KOPT-K1 (cell line): ENCODE results near the gene TOR1AIP1.
"Not testable (repeated sequence)": the region's sequence is repeated elsewhere in the genome, so short reads cannot be mapped to it uniquely, and the experiment has no call there.

Experiments used
- H3K27ac ChIP-seq: fragments of 200-600 bp; sonication (generic); 2 replicates; pipeline ENCODE4 v1.5.1; 2016; ENCODE audit warnings: antibody characterized with exemption, mild to moderate bottlenecking, low read depth, low read length; ENCODE audit not compliant: poor library complexity, severe bottlenecking
- H3K36me3 ChIP-seq: fragments of 200-600 bp; sonication (generic); 2 replicates; pipeline ENCODE4 v1.5.1; 2017; ENCODE audit warnings: antibody characterized with exemption, mild to moderate bottlenecking, low read length, moderate library complexity; ENCODE audit not compliant: insufficient read depth
- H3K9me3 ChIP-seq: fragments of 200-600 bp; sonication (generic); 2 replicates; pipeline ENCODE4 v1.5.1; 2017; ENCODE audit warnings: antibody characterized with exemption, low read length, mild to moderate bottlenecking; ENCODE audit not compliant: insufficient read depth, poor library complexity, severe bottlenecking

The TOR1AIP1 gene

GRCh38 chr1:179950651-179951050, 68.6 kb downstream of the TOR1AIP1 start:
- no peaks in the 10 kb centered on the region for H3K36me3 ChIP-seq
- H3K9me3 ChIP-seq: no peaks in the 10 kb centered on the region
- H3K27ac ChIP-seq: no peak overlapping the region

GRCh38 chr1:179951383-179952144, 69.5 kb downstream of the TOR1AIP1 start:
- no peaks in the 10 kb centered on the region for H3K36me3 ChIP-seq
- H3K27ac ChIP-seq: no peak overlapping the region
- no peaks in the 10 kb centered on the region for H3K9me3 ChIP-seq

GRCh38 chr1:179952186-179952585, 70.1 kb downstream of the TOR1AIP1 start:
- Histone ChIP-seq H3K36me3 (no peaks in the 10 kb centered on the region), H3K9me3 (no peaks in the 10 kb centered on the region), H3K27ac (no peak overlapping the region)

GRCh38 chr1:179953974-179954492, 71.9 kb downstream of the TOR1AIP1 start:
- peak overlapping the region; percentile 83 for H3K27ac ChIP-seq
- H3K36me3 ChIP-seq: no peaks in the 10 kb centered on the region
- H3K9me3 ChIP-seq: no peaks in the 10 kb centered on the region

- Histone ChIP-seq H3K9me3 (no peaks in the 10 kb centered on the region), H3K27ac (peak within 1 kb of the TSS; percentile 83), H3K36me3 (no peaks in the 10 kb centered on the region)
These were observed 72.6 kb downstream of the TOR1AIP1 start, which contains the start of gene CEP350 for GRCh38 chr1:179954493-179955286. Gene CEP350 (plus strand): TSS chr1:179954810. CDS start chr1:179986182, 31,372 bp downstream.

GRCh38 chr1:179955287-179955680, 73.2 kb downstream of the TOR1AIP1 start:
- H3K36me3 ChIP-seq: no peaks in the 10 kb centered on the region
- H3K9me3 ChIP-seq: no peaks in the 10 kb centered on the region
- peak overlapping the region; percentile 83 for H3K27ac ChIP-seq

- Histone ChIP-seq H3K9me3 (no peaks in the 10 kb centered on the region), H3K36me3 (no peaks in the 10 kb centered on the region), H3K27ac (peak overlapping the region; percentile 83)
These were observed 73.6 kb downstream of the TOR1AIP1 start for GRCh38 chr1:179955731-179956130.

GRCh38 chr1:179958359-179958758, 76.3 kb downstream of the TOR1AIP1 start:
- H3K27ac ChIP-seq: no peak overlapping the region

GRCh38 chr1:179962168-179962567, 80.1 kb downstream of the TOR1AIP1 start:
- not testable (repeated sequence) for H3K27ac ChIP-seq
- peaks cover 15% of the 10 kb centered on the region for H3K9me3 ChIP-seq
- 0 out of 2 replicates have a peak, but pooled peaks cover 12% of the 10 kb centered on the region for H3K36me3 ChIP-seq

More at GRCh38 chr1:179958359-179958758, 76.3 kb downstream of the TOR1AIP1 start:
- H3K9me3 ChIP-seq: no peaks in the 10 kb centered on the region
- H3K36me3 ChIP-seq: 0 out of 2 replicates have a peak, but pooled peaks cover 12% of the 10 kb centered on the region

- Histone ChIP-seq H3K9me3 (peaks cover 18% of the 10 kb centered on the region), H3K36me3 (peaks cover 14% of the 10 kb centered on the region; the same call in 1 of the 2 replicates), H3K27ac (no peak overlapping the region)
These were observed 84.5 kb downstream of the TOR1AIP1 start for GRCh38 chr1:179966551-179966950.

- H3K27ac ChIP-seq: no peak overlapping the region
- H3K9me3 ChIP-seq: peaks cover 18% of the 10 kb centered on the region
- peaks cover 7% of the 10 kb centered on the region; the same call in 1 of the 2 replicates for H3K36me3 ChIP-seq
These were observed 86.4 kb downstream of the TOR1AIP1 start for GRCh38 chr1:179968284-179968993.

GRCh38 chr1:179968994-179969919, 87.2 kb downstream of the TOR1AIP1 start:
- H3K27ac ChIP-seq: no peak overlapping the region
- H3K36me3 ChIP-seq: peaks cover 7% of the 10 kb centered on the region; the same call in 1 of the 2 replicates
- peaks cover 18% of the 10 kb centered on the region for H3K9me3 ChIP-seq
